ENCODE measurements around the gene DAAM1. TPM values are rescaled to one million over a fixed set of nuclear protein-coding genes. Genes with fewer than 3 reads are reported as not detected.
A peak's percentile ranks its signal among the peaks of the same experiment; 100 is the strongest.

DAAM1 gene
- total RNA-seq, 1 donor from 2014 or later = 40.7 TPM

- Mint-ChIP-seq H3K27ac (ENCODE audit: unreplicated experiment) (no peak overlapping the region), H3K4me1 (ENCODE audit: low read depth) (peaks cover 14% of the 10 kb centered on the region), H3K9me3 (ENCODE audit: low read depth) (no peaks in the 10 kb centered on the region), H3K27me3 (ENCODE audit: low read depth) (peaks cover 10% of the 10 kb centered on the region), H3K4me3 (ENCODE audit: unreplicated experiment) (no peak overlapping the region), H3K36me3 (ENCODE audit: low read depth) (no peaks in the 10 kb centered on the region)
- no peak for TF ChIP-seq CTCF (IDR thresholded peaks at IDR 0.05)
- DNase-seq (ENCODE audit: low spot score) = no peak
Observed at GRCh38 chr14:59185676-59186075, 2.8 kb upstream of the DAAM1 start.

- no peak for DNase-seq (ENCODE audit: low spot score)
- H3K9me3 Mint-ChIP-seq (ENCODE audit: low read depth) = no peaks in the 10 kb centered on the region
- H3K27me3 Mint-ChIP-seq (ENCODE audit: low read depth) = peaks cover 10% of the 10 kb centered on the region
- no peaks in the 10 kb centered on the region for H3K36me3 Mint-ChIP-seq (ENCODE audit: low read depth)
- H3K4me1 Mint-ChIP-seq (ENCODE audit: low read depth) = peaks cover 18% of the 10 kb centered on the region
- no peak overlapping the region for H3K27ac Mint-ChIP-seq (ENCODE audit: unreplicated experiment)
- no peak for TF ChIP-seq CTCF (IDR thresholded peaks at IDR 0.05)
- H3K4me3 Mint-ChIP-seq (ENCODE audit: unreplicated experiment) = no peak overlapping the region
Observed at GRCh38 chr14:59186306-59186705, 2.2 kb upstream of the DAAM1 start.

GRCh38 chr14:59187118-59187517 is 1.3 kb upstream of the DAAM1 start:
- peak overlapping the region; percentile 92 for H3K4me3 Mint-ChIP-seq (ENCODE audit: unreplicated experiment)
- no peak for DNase-seq (ENCODE audit: low spot score)

GRCh38 chr14:59187802-59188460 is 536 bp upstream of the DAAM1 start:
- no peak for TF ChIP-seq CTCF (IDR thresholded peaks at IDR 0.05)
- Mint-ChIP-seq H3K27ac (ENCODE audit: unreplicated experiment) (peak overlapping the region; percentile 86), H3K9me3 (ENCODE audit: low read depth) (no peaks in the 10 kb centered on the region), H3K27me3 (ENCODE audit: low read depth) (peaks cover 10% of the 10 kb centered on the region), H3K36me3 (ENCODE audit: low read depth) (no peaks in the 10 kb centered on the region), H3K4me1 (ENCODE audit: low read depth) (peaks cover 18% of the 10 kb centered on the region), H3K4me3 (ENCODE audit: unreplicated experiment) (peak overlapping the region; percentile 92)
- DNase-seq (ENCODE audit: low spot score) = no peak

More at GRCh38 chr14:59187118-59187517, 1.3 kb upstream of the DAAM1 start:
- Mint-ChIP-seq H3K27me3 (ENCODE audit: low read depth) (peaks cover 10% of the 10 kb centered on the region), H3K27ac (ENCODE audit: unreplicated experiment) (no peak overlapping the region), H3K4me1 (ENCODE audit: low read depth) (peaks cover 18% of the 10 kb centered on the region), H3K9me3 (ENCODE audit: low read depth) (no peaks in the 10 kb centered on the region), H3K36me3 (ENCODE audit: low read depth) (no peaks in the 10 kb centered on the region)
- no peak for TF ChIP-seq CTCF (IDR thresholded peaks at IDR 0.05)

GRCh38 chr14:59189091-59189785 is 771 bp downstream of the DAAM1 start:
- H3K27ac Mint-ChIP-seq (ENCODE audit: unreplicated experiment) = peak overlapping the region; percentile 86
- TF ChIP-seq CTCF (IDR thresholded peaks at IDR 0.05) = peak; percentile 46
- no peaks in the 10 kb centered on the region for H3K9me3 Mint-ChIP-seq (ENCODE audit: low read depth)
- H3K4me3 Mint-ChIP-seq (ENCODE audit: unreplicated experiment) = peak overlapping the region; percentile 92
- peaks cover 7% of the 10 kb centered on the region for H3K27me3 Mint-ChIP-seq (ENCODE audit: low read depth)
- no peaks in the 10 kb centered on the region for H3K36me3 Mint-ChIP-seq (ENCODE audit: low read depth)
- DNase-seq (ENCODE audit: low spot score) = peak; percentile 95
- peaks cover 20% of the 10 kb centered on the region for H3K4me1 Mint-ChIP-seq (ENCODE audit: low read depth)
